ENCODE data around the gene GUCA1A.
"Not testable (repeated sequence)": the region's sequence is repeated elsewhere in the genome, so short reads cannot be mapped to it uniquely, and the experiment has no call there.

The GUCA1A gene

GRCh38 chr6:42210551-42210950, 37.4 kb downstream of the GUCA1A start:
- DNase-seq (ENCODE audit: low read depth), result no peak

- DNase-seq (ENCODE audit: low read depth), result no peak
These were observed 38.6 kb downstream of the GUCA1A start for GRCh38 chr6:42211726-42212125.

- DNase-seq (ENCODE audit: low read depth), result no peak
These were observed 39.3 kb downstream of the GUCA1A start for GRCh38 chr6:42212442-42212841.

GRCh38 chr6:42216495-42216894, 43.3 kb downstream of the GUCA1A start:
- DNase-seq (ENCODE audit: low read depth), result not testable (repeated sequence)

GRCh38 chr6:42217157-42217518, 44.0 kb downstream of the GUCA1A start:
- DNase-seq (ENCODE audit: low read depth), result no peak

GRCh38 chr6:42217519-42218367, 44.6 kb downstream of the GUCA1A start, which contains the start of gene MRPS10:
Gene MRPS10, minus strand, starts transcription at chr6:42217861. Its CDS starts 12 bp downstream, at chr6:42217849.
- peak; percentile 81 for DNase-seq (ENCODE audit: low read depth)

GRCh38 chr6:42220807-42221206, 47.6 kb downstream of the GUCA1A start:
- DNase-seq (ENCODE audit: low read depth), result no peak

- DNase-seq (ENCODE audit: low read depth), result no peak
These were observed 48.4 kb downstream of the GUCA1A start for GRCh38 chr6:42221546-42221945.

- DNase-seq (ENCODE audit: low read depth), result no peak
These were observed 49.3 kb downstream of the GUCA1A start for GRCh38 chr6:42222448-42222847.

DNA sequence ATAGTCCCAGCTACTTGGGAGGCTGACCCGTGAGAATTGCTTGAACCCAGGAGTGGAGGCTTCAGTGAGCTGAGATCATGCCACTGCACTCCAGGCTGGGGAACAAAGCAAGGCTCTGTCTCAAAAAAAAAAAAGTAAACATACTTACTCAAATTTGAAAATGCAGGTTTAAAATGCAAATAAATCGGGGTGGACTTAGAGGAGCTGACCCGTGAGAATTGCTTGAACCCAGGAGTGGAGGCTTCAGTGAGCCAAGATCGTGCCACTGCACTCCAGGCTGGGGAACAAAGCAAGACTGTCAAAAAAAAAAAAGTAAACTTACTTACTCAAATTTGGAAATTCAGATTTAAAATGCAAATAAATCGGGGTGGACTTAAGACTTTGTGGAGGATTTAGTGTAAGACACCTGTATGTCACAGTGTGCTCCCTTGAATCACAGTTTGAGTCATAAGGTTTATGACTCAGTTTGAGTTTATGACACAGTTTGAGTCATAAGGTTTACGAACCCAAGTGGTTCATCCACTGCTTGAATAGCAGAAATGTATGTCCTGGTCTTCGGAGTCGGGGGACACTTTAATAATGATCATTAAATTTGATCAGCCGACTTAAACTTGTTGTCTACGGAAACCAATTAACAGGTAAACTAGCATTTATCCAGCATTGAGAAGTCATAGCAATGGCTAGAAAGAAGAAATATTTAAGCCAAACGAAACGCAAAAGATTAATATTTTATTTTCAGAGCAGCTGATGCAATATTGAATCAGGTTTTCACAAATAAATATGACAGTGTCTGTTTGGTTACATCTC, 51.3 kb downstream of the GUCA1A start:
- no peak for DNase-seq (ENCODE audit: low read depth)

GRCh38 chr6:42225029-42225339, 51.8 kb downstream of the GUCA1A start:
- no peak for DNase-seq (ENCODE audit: low read depth)

DNA sequence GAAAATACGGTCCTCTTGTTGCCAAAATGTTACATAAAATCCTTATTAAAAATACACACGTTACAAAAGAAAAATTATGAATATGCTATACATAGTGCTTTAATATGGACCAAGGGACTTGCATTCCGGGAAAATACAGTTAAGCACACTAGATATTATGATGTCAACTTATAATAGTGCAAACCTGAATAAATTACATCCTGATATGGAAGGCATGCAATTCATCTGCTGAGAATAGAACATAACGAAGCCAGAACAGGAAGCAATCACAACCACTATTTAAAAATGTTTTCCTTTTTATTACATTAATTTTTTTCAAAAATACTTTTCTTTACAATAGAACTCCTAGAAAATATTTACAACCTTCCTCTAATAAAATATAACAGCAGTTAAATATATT, 52.3 kb downstream of the GUCA1A start:
- DNase-seq (ENCODE audit: low read depth), result no peak

DNA sequence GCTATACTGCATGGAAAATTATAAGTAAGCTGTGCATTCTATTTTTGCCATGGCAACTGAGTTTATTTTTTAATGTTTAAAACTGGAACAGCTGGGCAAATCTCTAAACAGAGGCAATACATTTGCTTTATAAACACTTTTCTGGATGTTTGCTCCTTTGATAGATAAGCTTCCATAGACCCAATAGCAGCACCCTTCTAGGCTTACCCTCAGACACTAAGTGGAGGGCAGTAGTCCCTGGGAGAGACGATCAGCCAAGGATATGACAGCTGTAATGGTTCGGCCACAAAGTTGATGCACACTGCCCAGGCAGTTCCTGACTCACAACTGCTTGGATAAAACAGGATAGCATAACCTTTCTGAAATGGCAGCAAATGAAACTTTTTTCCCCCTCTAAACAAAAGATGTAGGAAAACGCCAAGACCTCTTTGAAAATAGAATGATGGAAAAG, 53.0 kb downstream of the GUCA1A start:
- DNase-seq (ENCODE audit: low read depth), result no peak

DNA sequence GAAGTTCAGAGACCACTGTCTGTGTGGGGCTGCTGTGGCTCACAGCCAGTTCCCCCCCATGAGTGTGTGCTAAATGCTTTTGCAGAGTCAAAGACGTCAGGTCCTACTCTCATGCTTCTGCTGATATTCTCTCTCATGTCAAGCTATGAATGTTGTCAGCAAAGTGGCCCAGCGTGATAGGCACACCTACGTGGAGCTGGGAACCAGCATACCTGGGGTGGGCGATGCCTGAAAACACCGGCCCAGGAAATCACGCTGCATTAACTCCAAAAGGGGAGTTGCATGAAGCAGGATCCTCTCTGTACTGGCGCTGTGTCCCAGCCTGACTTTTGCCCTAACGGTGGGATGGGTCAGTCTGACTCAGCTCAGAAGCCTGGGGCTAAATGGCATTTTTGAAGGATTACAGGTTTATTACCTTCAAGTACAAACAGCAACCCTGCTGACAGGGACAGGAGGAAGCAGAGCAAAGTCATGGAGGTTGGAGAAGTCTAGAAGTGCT, 53.5 kb downstream of the GUCA1A start:
- no peak for DNase-seq (ENCODE audit: low read depth)

GRCh38 chr6:42227173-42227850, 54.1 kb downstream of the GUCA1A start:
- no peak for DNase-seq (ENCODE audit: low read depth)

- DNase-seq (ENCODE audit: low read depth), result no peak
These were observed 55.1 kb downstream of the GUCA1A start for GRCh38 chr6:42228305-42228704.

Measured in stimulated activated CD8-positive, alpha-beta memory T cell treated with anti-CD3 and anti-CD28 coated beads, Interleukin-12 subunit alpha, Interleukin-12 subunit beta, amount 100 ng/mL, for 4 hours (primary cell).